ENCODE data around the gene CTXND1.
"Not testable (repeated sequence)": the region's sequence is repeated elsewhere in the genome, so short reads cannot be mapped to it uniquely, and the experiment has no call there.

CTXND1 gene

GRCh38 chr15:80159811-80160569 lies 92.0 kb downstream of the CTXND1 start:
- H3K27ac ChIP-seq = no peak overlapping the region
- no peaks in the 10 kb centered on the region for H3K4me1 ChIP-seq
- H3K36me3 ChIP-seq (ENCODE audit: control insufficient read depth, insufficient read depth, low read length) = no peaks in the 10 kb centered on the region
- no peaks in the 10 kb centered on the region for H3K79me2 ChIP-seq
- no peak overlapping the region for H3K9ac ChIP-seq
- no peak overlapping the region for H3K4me2 ChIP-seq (ENCODE audit: low read length)
- H3K9me3 ChIP-seq (ENCODE audit: control insufficient read depth, low read length) = no peaks in the 10 kb centered on the region
- H3K4me3 ChIP-seq (ENCODE audit: low read depth, low read length) = no peak overlapping the region
- TF ChIP-seq CTCF (IDR thresholded peaks at IDR 0.05) = no peak
- no peaks in the 10 kb centered on the region for H3K27me3 ChIP-seq (ENCODE audit: control insufficient read depth, insufficient read depth, low read length)
- H2AFZ ChIP-seq = no peak overlapping the region

GRCh38 chr15:80159301-80159700 lies 92.7 kb downstream of the CTXND1 start:
- Histone ChIP-seq H3K4me2 (ENCODE audit: low read length) (no peak overlapping the region), H3K9me3 (ENCODE audit: control insufficient read depth, low read length) (no peaks in the 10 kb centered on the region), H3K4me1 (no peaks in the 10 kb centered on the region), H3K36me3 (ENCODE audit: control insufficient read depth, insufficient read depth, low read length) (no peaks in the 10 kb centered on the region), H3K9ac (no peak overlapping the region), H3K27me3 (ENCODE audit: control insufficient read depth, insufficient read depth, low read length) (no peaks in the 10 kb centered on the region), H3K79me2 (no peaks in the 10 kb centered on the region), H2AFZ (no peak overlapping the region), H3K4me3 (ENCODE audit: low read depth, low read length) (no peak overlapping the region), H3K27ac (no peak overlapping the region)
- no peak for TF ChIP-seq CTCF (IDR thresholded peaks at IDR 0.05)

GRCh38 chr15:80157215-80157614 lies 94.8 kb downstream of the CTXND1 start:
- no peaks in the 10 kb centered on the region for H3K9me3 ChIP-seq (ENCODE audit: control insufficient read depth, low read length)
- TF ChIP-seq CTCF (IDR thresholded peaks at IDR 0.05) = no peak
- no peak overlapping the region for H2AFZ ChIP-seq
- no peak overlapping the region for H3K27ac ChIP-seq
- H3K27me3 ChIP-seq (ENCODE audit: control insufficient read depth, insufficient read depth, low read length) = no peaks in the 10 kb centered on the region
- H3K79me2 ChIP-seq = no peaks in the 10 kb centered on the region
- no peak overlapping the region for H3K4me2 ChIP-seq (ENCODE audit: low read length)
- H3K4me3 ChIP-seq (ENCODE audit: low read depth, low read length) = no peak overlapping the region
- no peak overlapping the region for H3K9ac ChIP-seq
- no peaks in the 10 kb centered on the region for H3K4me1 ChIP-seq
- no peaks in the 10 kb centered on the region for H3K36me3 ChIP-seq (ENCODE audit: control insufficient read depth, insufficient read depth, low read length)

GRCh38 chr15:80156176-80156720 lies 95.8 kb downstream of the CTXND1 start:
- Histone ChIP-seq H3K4me2 (ENCODE audit: low read length) (no peak overlapping the region), H3K27ac (no peak overlapping the region), H3K27me3 (ENCODE audit: control insufficient read depth, insufficient read depth, low read length) (no peaks in the 10 kb centered on the region), H3K36me3 (ENCODE audit: control insufficient read depth, insufficient read depth, low read length) (no peaks in the 10 kb centered on the region), H2AFZ (no peak overlapping the region), H3K4me3 (ENCODE audit: low read depth, low read length) (no peak overlapping the region), H3K9me3 (ENCODE audit: control insufficient read depth, low read length) (no peaks in the 10 kb centered on the region), H3K9ac (no peak overlapping the region), H3K4me1 (no peaks in the 10 kb centered on the region), H3K79me2 (no peaks in the 10 kb centered on the region)
- TF ChIP-seq CTCF (IDR thresholded peaks at IDR 0.05) = no peak

- not testable (repeated sequence) for H3K79me2 ChIP-seq; H3K36me3 ChIP-seq (ENCODE audit: control insufficient read depth, insufficient read depth, low read length); H3K9me3 ChIP-seq (ENCODE audit: control insufficient read depth, low read length); H2AFZ ChIP-seq; H3K4me3 ChIP-seq (ENCODE audit: low read depth, low read length); H3K27me3 ChIP-seq (ENCODE audit: control insufficient read depth, insufficient read depth, low read length); H3K4me1 ChIP-seq; H3K4me2 ChIP-seq (ENCODE audit: low read length); H3K9ac ChIP-seq; H3K27ac ChIP-seq
These were observed 96.4 kb downstream of the CTXND1 start for GRCh38 chr15:80155378-80156175.
